NCI-H510A treated with DMSO at 0.1 percent for 48 hours (cell line): ENCODE data around the gene PPP1R27.

Experiments
- DNase-seq: peaks from one replicate; lab custom pipeline; 2025; lab: John Stamatoyannopoulos, UW

PPP1R27 gene

GRCh38 chr17:81804559-81805399 is 30.1 kb downstream of the PPP1R27 start:
- no peak for DNase-seq

- DNase-seq: no peak
These were observed 30.9 kb downstream of the PPP1R27 start, which contains the start of gene GCGR for GRCh38 chr17:81803728-81804558. Gene GCGR, plus strand, starts transcription at chr17:81804150. Its CDS starts 4,869 bp downstream, at chr17:81809019.

GRCh38 chr17:81802856-81803643 is 31.8 kb downstream of the PPP1R27 start:
- DNase-seq: no peak

- no peak for DNase-seq
These were observed 32.6 kb downstream of the PPP1R27 start for GRCh38 chr17:81802048-81802758.

- no peak for DNase-seq
These were observed 33.5 kb downstream of the PPP1R27 start for GRCh38 chr17:81801327-81801726.

GRCh38 chr17:81794509-81794908 is 40.3 kb downstream of the PPP1R27 start:
- DNase-seq: no peak

GRCh38 chr17:81794074-81794476 is 40.8 kb downstream of the PPP1R27 start:
- DNase-seq: no peak

GRCh38 chr17:81792675-81793615 is 41.9 kb downstream of the PPP1R27 start:
- no peak for DNase-seq
